Measurements from ENCODE around the gene INF2. TPM values are rescaled to one million over a fixed set of nuclear protein-coding genes. Genes with fewer than 3 reads are reported as not detected.
A peak's percentile ranks its signal among the peaks of the same experiment; 100 is the strongest.
"Not testable (repeated sequence)": the region's sequence is repeated elsewhere in the genome, so short reads cannot be mapped to it uniquely, and the experiment has no call there.

Gene INF2
- total RNA-seq, 1 donor from 2014 or later = 126 TPM

GRCh38 chr14:104749111-104749649, 59.8 kb downstream of the INF2 start:
- Mint-ChIP-seq H3K27ac (ENCODE audit: unreplicated experiment) (no peak overlapping the region), H3K27me3 (ENCODE audit: low read depth, unreplicated experiment) (no peaks in the 10 kb centered on the region), H3K36me3 (ENCODE audit: low read depth, unreplicated experiment) (peaks cover under 1% of the 10 kb centered on the region), H3K4me3 (ENCODE audit: unreplicated experiment) (peak overlapping the region; percentile 58), H3K9me3 (ENCODE audit: unreplicated experiment) (no peaks in the 10 kb centered on the region), H3K4me1 (ENCODE audit: low read depth, unreplicated experiment) (peaks cover 15% of the 10 kb centered on the region)
- peaks cover 10% of the 10 kb centered on the region for H4K20me1 ChIP-seq (ENCODE audit: insufficient read depth, low read length)
- no peaks in the 10 kb centered on the region for H3K36me3 ChIP-seq (ENCODE audit: insufficient read depth, low read length)
- H3K4me2 ChIP-seq (ENCODE audit: low read length) = no peak overlapping the region
- H3K27me3 ChIP-seq (ENCODE audit: insufficient read depth, low read length) = no peaks in the 10 kb centered on the region
- no peaks in the 10 kb centered on the region for H3K9me3 ChIP-seq (ENCODE audit: insufficient read depth, low read depth, low read length)
- FAIRE-seq = no peak
- H3K79me2 ChIP-seq (ENCODE audit: insufficient read depth, low read length) = peaks cover 13% of the 10 kb centered on the region
- no peak overlapping the region for H3K27ac ChIP-seq (ENCODE audit: low read depth, low read length)
- H3K4me1 ChIP-seq (ENCODE audit: insufficient read depth, low read length) = peaks cover 13% of the 10 kb centered on the region
- DNase-seq (ENCODE audit: low read depth) = peak; percentile 14
- TF ChIP-seq CTCF (IDR thresholded peaks at IDR 0.05; ENCODE audit: insufficient read depth, low read depth, low read length) (no peak), EZH2 (IDR thresholded peaks at IDR 0.05; ENCODE audit: insufficient read depth, low read length) (no peak)
- no peak overlapping the region for H3K4me3 ChIP-seq (ENCODE audit: insufficient read depth, low read depth, low read length)
- no peak overlapping the region for H2AFZ ChIP-seq (ENCODE audit: low read depth, low read length)
- H3K9ac ChIP-seq (ENCODE audit: low read length) = peak overlapping the region; percentile 25

- Histone ChIP-seq H2AFZ (ENCODE audit: low read depth, low read length) (no peak overlapping the region), H3K4me3 (ENCODE audit: insufficient read depth, low read depth, low read length) (no peak overlapping the region), H3K27me3 (ENCODE audit: insufficient read depth, low read length) (no peaks in the 10 kb centered on the region), H3K79me2 (ENCODE audit: insufficient read depth, low read length) (peaks cover 23% of the 10 kb centered on the region), H3K4me1 (ENCODE audit: insufficient read depth, low read length) (peaks cover 21% of the 10 kb centered on the region), H3K9ac (ENCODE audit: low read length) (no peak overlapping the region), H3K4me2 (ENCODE audit: low read length) (peak overlapping the region; percentile 13), H3K9me3 (ENCODE audit: insufficient read depth, low read depth, low read length) (no peaks in the 10 kb centered on the region), H3K27ac (ENCODE audit: low read depth, low read length) (no peak overlapping the region), H3K36me3 (ENCODE audit: insufficient read depth, low read length) (no peaks in the 10 kb centered on the region), H4K20me1 (ENCODE audit: insufficient read depth, low read length) (peaks cover 20% of the 10 kb centered on the region)
- no peaks in the 10 kb centered on the region for H3K27me3 Mint-ChIP-seq (ENCODE audit: low read depth, unreplicated experiment)
- H3K4me1 Mint-ChIP-seq (ENCODE audit: low read depth, unreplicated experiment) = peaks cover 23% of the 10 kb centered on the region
- no peak overlapping the region for H3K4me3 Mint-ChIP-seq (ENCODE audit: unreplicated experiment)
- DNase-seq (ENCODE audit: low read depth) (no peak), FAIRE-seq (no peak)
- no peak for TF ChIP-seq CTCF (IDR thresholded peaks at IDR 0.05; ENCODE audit: insufficient read depth, low read depth, low read length)
- no peak for TF ChIP-seq EZH2 (IDR thresholded peaks at IDR 0.05; ENCODE audit: insufficient read depth, low read length)
- no peak overlapping the region for H3K27ac Mint-ChIP-seq (ENCODE audit: unreplicated experiment)
- peaks cover 3% of the 10 kb centered on the region for H3K36me3 Mint-ChIP-seq (ENCODE audit: low read depth, unreplicated experiment)
- no peaks in the 10 kb centered on the region for H3K9me3 Mint-ChIP-seq (ENCODE audit: unreplicated experiment)
Measured at GRCh38 chr14:104750056-104750752, 60.8 kb downstream of the INF2 start.

GRCh38 chr14:104750753-104751057, 61.3 kb downstream of the INF2 start:
- H3K27me3 Mint-ChIP-seq (ENCODE audit: low read depth, unreplicated experiment); H3K9me3 Mint-ChIP-seq (ENCODE audit: unreplicated experiment); H3K9me3 ChIP-seq (ENCODE audit: insufficient read depth, low read depth, low read length); H3K4me3 ChIP-seq (ENCODE audit: insufficient read depth, low read depth, low read length); H3K27ac ChIP-seq (ENCODE audit: low read depth, low read length); H3K27ac Mint-ChIP-seq (ENCODE audit: unreplicated experiment); H3K4me2 ChIP-seq (ENCODE audit: low read length); FAIRE-seq; DNase-seq (ENCODE audit: low read depth); H3K36me3 ChIP-seq (ENCODE audit: insufficient read depth, low read length); H3K36me3 Mint-ChIP-seq (ENCODE audit: low read depth, unreplicated experiment); H2AFZ ChIP-seq (ENCODE audit: low read depth, low read length); H3K27me3 ChIP-seq (ENCODE audit: insufficient read depth, low read length); H3K4me3 Mint-ChIP-seq (ENCODE audit: unreplicated experiment); H3K9ac ChIP-seq (ENCODE audit: low read length): not testable (repeated sequence)
- peaks cover 23% of the 10 kb centered on the region for H3K4me1 Mint-ChIP-seq (ENCODE audit: low read depth, unreplicated experiment)
- Histone ChIP-seq H3K4me1 (ENCODE audit: insufficient read depth, low read length) (peaks cover 21% of the 10 kb centered on the region), H3K79me2 (ENCODE audit: insufficient read depth, low read length) (peaks cover 28% of the 10 kb centered on the region), H4K20me1 (ENCODE audit: insufficient read depth, low read length) (peaks cover 25% of the 10 kb centered on the region)
